GM19351 (cell line): ENCODE data around the gene NPIPA1.
"Not testable (repeated sequence)": the region's sequence is repeated elsewhere in the genome, so short reads cannot be mapped to it uniquely, and the experiment has no call there.

Experiments
- ATAC-seq: cut with Tn5 transposase; IDR thresholded peaks from one replicate; pipeline ENCODE4 v1.9.1; 2021; ENCODE audit warnings: mild to moderate bottlenecking, moderate library complexity; ENCODE audit not compliant: unreplicated experiment

The NPIPA1 gene

GRCh38 chr16:14937143-14937542, at the start of gene NPIPA1:
Gene NPIPA1 (plus strand): TSS chr16:14937443. CDS start chr16:14937443, 0 bp downstream.
- ATAC-seq = not testable (repeated sequence)

GRCh38 chr16:14892111-14892510, 45.1 kb upstream of the NPIPA1 start:
- ATAC-seq = not testable (repeated sequence)

DNA sequence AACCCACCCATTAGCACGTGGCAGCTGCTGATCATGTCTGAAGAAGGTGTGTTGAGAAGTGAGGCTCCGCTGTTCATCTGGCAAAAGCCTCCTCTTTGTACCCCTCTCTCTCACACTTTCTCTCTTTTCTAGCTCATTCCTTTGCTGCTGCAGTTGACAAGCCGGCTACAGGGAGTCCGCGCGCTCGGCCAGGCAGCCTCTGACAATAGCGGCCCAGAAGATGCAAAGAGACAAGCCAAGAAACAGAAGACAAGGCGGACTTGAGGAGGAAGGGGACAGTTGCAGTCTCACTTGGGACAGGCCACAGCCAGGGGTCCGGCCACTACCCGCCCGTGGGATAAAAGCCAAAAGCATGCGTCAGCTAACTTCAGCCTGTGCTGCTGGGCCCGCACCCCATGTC, 41.9 kb upstream of the NPIPA1 start:
- ATAC-seq = not testable (repeated sequence)

DNA sequence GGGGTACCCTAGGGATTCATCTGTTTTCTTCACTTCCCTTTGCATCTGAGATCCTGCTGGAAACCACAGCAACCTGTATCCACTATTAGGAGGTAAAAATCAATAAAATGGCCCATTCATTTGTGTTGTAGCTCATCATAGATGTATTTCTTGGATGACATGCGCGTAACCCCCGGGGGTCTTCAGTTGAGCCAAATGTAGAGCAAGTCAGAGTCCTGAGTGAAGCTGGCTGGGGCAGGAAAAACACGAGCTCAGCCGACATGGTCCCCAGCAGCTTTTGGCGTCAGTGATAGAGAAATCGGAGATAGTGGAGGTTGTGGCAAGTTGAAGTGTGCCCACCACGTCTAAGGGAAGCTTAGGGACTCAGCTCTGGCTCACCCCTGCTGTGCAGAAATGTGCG, 41.2 kb upstream of the NPIPA1 start:
- ATAC-seq = not testable (repeated sequence)

DNA sequence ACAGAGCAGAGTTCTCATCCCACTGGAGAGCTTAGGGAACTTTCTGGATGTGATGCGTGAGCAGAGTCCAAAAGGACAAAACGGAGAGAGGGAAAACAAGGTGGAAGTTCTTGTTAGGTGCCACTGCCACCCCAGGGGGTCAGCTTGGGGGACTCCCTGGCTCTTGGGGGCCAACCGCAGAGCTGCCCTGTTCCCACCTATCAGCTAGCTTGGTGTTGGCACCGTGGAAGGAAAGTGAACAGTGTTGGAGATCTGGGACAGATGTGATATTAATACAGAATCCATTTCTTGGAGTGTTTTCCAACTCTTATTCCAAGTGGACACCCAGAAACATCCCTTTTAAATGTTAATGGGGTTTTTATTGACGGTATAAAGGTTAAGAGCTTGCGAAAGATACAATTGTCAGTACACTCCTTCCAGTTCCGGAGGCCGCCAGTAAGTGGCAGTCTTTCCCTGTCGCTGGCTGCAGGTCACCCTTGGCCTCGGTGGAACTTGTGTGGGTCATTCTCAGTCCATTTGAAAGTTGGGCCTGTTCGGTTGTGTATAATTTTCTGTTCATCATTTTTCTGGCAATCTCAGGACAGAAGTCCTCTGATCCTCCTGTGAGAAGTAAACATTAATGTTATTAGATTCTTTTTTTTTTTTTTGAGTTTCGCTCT, 40.1 kb upstream of the NPIPA1 start:
- ATAC-seq = not testable (repeated sequence)

DNA sequence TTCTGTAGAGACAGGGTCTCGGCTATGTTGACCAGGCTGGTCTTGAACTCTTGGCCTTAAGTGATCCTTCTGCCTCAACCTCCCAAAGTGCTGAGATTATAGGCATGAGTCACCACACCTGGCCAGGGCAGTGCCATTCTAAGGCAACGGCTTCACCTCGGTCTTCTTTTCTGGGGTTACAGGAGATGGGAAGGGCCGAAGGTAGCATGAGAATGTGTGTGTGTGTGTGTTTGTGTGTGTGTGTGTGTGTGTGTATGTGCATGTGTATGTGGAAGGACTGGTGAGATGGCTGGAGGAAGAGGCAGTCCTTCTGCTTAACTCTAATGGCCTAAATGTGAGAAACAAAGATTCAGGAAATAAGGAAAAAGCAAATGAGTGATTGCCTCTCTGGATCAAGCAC, 39.1 kb upstream of the NPIPA1 start:
- not testable (repeated sequence) for ATAC-seq

DNA sequence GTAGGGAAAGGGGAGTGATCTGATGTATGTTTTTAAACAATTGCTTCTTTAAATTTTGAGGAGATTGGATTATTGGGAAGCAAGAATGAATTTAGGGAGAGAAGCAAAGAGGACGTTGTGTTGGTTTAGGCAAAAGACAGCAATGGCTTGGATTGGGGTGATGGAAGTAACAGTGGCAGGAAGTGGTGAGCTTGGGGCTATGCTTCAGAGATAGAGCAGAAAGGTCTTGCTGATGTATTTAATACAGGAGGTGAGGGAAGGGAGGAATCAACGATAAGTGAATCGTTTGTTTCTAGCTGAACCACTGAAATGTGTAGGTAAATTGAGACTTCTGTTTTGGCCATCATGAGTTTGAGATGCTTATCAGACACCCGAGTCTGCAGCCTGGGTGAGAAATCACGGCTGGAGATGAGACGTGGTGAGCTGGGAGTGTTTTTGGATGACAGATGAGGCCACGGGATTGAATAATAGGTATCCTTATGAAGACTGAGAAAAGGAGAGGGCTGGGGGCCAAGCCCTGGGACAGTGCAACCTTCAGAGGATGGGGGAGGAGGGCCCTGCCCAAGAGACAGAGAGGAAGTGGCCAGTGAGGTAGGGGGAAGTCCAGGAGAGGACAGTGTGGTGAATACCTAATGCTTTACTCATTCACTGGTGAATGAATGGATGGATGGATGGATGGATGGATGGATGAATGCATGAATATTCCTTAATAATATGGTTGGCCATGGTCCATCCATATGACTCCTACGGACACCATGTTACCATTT, 33.9 kb upstream of the NPIPA1 start:
- not testable (repeated sequence) for ATAC-seq

DNA sequence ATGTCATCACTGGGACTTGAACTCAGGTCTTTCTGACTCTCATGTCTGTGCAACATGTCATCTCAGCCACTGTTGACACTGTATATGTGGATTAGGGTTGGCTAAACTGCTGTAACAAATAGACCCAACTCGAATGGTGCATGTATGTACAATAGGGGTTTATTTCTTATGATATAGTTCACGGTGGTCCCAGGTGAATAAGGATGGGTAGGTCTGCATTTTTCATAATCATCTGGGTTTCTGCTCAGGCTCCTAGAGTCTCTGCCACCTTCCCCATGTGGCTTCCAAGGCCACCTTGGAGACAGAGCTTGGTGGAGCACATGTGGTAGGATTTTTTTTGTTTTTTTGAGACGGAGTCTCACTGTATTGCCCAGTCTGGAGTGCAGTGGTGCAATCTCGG, 27.5 kb upstream of the NPIPA1 start:
- ATAC-seq = not testable (repeated sequence)

DNA sequence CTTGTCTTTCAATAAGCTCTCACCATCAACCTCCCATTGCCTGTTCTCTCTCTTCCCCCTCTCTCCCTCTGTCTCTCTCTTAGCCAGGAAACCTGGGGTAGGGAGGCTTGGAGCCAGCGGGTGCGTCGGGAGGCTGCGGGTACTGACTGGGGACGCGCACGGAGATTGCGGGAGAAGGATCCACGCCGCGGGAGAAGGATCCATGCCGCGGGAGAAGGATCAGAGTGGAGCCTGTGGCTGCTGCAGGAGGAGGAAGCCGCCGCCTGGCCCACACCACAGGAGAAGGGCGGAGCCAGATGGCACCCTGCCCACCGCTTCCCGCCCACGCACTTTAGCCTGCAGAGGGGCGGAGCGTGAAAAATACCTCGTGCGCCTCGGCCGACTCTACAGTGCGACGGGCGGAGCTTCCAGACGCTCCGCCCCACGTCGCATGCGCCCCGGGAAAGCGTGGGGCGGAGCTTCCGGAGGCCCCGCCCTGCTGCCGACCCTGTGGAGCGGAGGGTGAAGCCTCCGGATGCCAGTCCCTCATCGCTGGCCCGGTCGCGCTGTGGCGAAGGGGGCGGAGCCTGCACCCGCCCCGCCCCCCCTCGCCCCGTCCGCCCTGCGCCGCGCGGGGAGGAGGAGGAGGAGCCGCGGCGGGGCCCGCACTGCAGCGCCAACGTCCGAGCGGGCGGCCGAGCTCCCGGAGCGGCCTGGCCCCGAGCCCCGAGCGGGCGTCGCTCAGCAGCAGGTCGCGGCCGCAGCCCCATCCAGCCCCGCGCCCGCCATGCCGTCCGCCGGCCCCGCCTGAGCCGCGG, 26.2 kb upstream of the NPIPA1 start:
- ATAC-seq = not testable (repeated sequence)

GRCh38 chr16:14911954-14912353, 25.3 kb upstream of the NPIPA1 start:
- ATAC-seq = not testable (repeated sequence)

GRCh38 chr16:14912588-14912987, 24.7 kb upstream of the NPIPA1 start:
- ATAC-seq = not testable (repeated sequence)

- ATAC-seq = not testable (repeated sequence)
Observed at GRCh38 chr16:14918504-14918903, 18.7 kb upstream of the NPIPA1 start.

DNA sequence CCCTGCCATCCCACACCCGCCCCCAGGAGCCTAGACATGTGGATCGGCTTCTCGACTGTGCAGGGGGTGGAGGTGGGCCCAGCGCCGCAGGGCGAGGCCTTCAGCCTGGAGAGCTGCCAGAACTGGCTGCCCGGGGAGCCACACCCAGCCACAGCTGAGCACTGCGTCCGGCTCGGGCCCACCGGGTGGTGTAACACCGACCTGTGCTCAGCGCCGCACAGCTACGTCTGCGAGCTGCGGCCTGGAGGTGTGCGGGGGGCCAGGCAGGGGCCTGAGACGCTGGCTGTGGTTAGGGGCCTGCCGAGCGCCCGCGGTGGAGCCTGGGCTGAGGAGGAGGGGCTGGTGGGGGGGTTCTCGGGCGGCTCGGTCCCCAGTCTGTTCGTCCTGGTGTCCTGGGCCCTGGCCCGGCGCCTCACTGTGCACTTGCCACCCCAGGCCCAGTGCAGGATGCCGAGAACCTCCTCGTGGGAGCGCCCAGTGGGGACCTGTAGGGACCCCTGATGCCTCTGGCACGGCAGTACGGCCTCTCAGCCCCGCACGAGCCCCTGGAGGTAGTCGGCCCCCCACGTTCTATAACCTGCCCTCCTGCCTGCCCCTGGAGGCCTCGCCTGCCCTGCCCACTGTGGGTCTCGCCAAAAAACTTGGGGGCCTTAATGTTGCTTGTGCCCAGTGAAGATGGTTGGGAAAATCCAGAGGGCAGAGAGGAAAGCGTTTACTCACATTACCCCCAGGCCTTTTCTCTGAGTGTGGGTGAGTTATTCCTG, 17.2 kb upstream of the NPIPA1 start:
- not testable (repeated sequence) for ATAC-seq

DNA sequence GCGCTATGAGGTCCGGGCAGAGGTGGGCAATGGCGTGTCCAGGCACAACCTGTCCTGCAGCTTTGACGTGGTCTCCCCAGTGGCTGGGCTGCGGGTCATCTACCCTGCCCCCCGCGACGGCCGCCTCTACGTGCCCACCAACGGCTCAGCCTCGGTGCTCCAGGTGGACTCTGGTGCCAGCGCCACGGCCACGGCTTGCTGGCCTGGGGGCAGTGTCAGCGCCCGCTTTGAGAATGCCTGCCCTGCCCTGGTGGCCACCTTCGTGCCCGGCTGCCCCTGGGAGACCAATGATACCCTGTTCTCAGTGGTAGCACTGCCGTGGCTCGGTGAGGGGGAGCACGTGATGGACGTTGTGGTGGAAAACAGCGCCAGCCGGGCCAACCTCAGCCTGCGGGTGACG, 15.0 kb upstream of the NPIPA1 start:
- ATAC-seq = not testable (repeated sequence)

DNA sequence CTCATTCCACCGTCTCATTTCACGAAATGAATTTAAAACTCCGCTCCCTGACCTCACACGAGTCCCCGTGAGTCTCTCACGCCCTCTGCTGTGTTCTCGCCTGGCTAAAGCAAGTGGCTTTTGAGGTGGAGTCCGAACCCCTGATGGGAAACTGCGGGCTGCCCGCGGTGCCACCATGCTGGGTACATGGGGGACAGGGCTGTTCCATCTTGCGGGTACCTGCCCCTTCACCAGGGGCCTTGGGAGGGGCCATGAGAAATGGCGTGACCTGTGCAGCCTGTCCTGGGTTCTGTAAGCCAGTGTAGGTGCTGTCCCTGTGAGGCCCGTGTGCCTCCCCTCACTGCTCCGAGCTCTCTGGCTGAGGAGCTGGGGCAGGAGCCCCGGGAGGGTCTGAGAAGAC, 14.3 kb upstream of the NPIPA1 start:
- not testable (repeated sequence) for ATAC-seq

GRCh38 chr16:14923394-14924088, 13.7 kb upstream of the NPIPA1 start:
- ATAC-seq = not testable (repeated sequence)

- not testable (repeated sequence) for ATAC-seq
Observed at GRCh38 chr16:14924359-14924758, 12.9 kb upstream of the NPIPA1 start.

DNA sequence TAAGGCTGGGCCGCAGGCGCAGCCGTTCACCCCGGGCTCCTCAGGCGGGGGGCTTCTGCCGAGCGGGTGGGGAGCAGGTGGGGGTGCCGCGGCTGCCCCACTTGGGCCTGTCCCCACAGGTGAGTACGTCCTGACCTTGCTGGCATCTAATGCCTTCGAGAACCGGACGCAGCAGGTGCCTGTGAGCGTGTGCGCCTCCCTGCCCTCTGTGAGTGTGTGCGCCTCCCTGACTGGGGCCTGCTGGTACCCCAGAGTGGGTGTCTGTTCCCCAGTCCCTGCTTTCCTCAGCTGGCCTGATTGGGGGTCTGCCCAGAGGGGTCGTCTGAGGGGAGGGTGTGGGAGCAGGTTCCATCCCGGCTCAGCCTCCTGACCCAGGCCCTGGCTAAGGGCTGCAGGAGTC, 12.3 kb upstream of the NPIPA1 start:
- ATAC-seq = not testable (repeated sequence)

- not testable (repeated sequence) for ATAC-seq
Observed at GRCh38 chr16:14928064-14928714, 9.1 kb upstream of the NPIPA1 start.
